GM12878 (cell line): ENCODE measurements around the gene HLA-DRB1. TPM values are rescaled to one million over a fixed set of nuclear protein-coding genes. Genes with fewer than 3 reads are reported as not detected.
"Not testable (repeated sequence)": the region's sequence is repeated elsewhere in the genome, so short reads cannot be mapped to it uniquely, and the experiment has no call there.

Experiments used
- ATAC-seq: fragments of 200-7000 bp; cut with Tn5 transposase; 3 replicates; pipeline ENCODE4 v1.9.1; 2020; ENCODE audit warnings: mild to moderate bottlenecking, moderate library complexity
- BruUV-seq: library from RNA; stranded (reverse); fragments of 400-500 nt; replicated peaks from 2 replicates; lab custom pipeline; 2021; lab: Mats Ljungman, UMichigan
- CTCF ChIA-PET: fragments of 300-600 bp; sonication (Branson Sonifier 250); formaldehyde crosslinking; extraction: SDS; loops from one replicate; lab custom pipeline; 2021; ENCODE audit warnings: inconsistent platforms; lab: Yijun Ruan, JAX
- POLR2A ChIA-PET: fragments of 350-600 bp; formaldehyde crosslinking; extraction: SDS; loops from one replicate; lab custom pipeline; 2021; ENCODE audit warnings: inconsistent platforms; lab: Charles Lee
- RAD21 ChIA-PET: fragments of 300-600 bp; sonication (Branson Sonifier 250); formaldehyde crosslinking; loops from one replicate; lab custom pipeline; 2023; ENCODE audit warnings: antibody characterized with exemption; ENCODE audit not compliant: unreplicated experiment; lab: Charles Lee
- SMC1A ChIA-PET: fragments of 300-600 bp; sonication (Branson Sonifier 250); formaldehyde crosslinking; loops from one replicate; lab custom pipeline; 2023; ENCODE audit not compliant: unreplicated experiment, uncharacterized antibody; lab: Charles Lee
- DNase-seq: peaks from one replicate; pipeline ENCODE4 v3.0.0-alpha.2; 2011; ENCODE audit warnings: low read depth, low spot score
- FAIRE-seq: peaks from 3 replicates; lab custom pipeline; 2011; peaks lifted over from hg19 to GRCh38; lab: Jason Lieb, UNC
- H2AFZ ChIP-seq: 2 replicates; pipeline ENCODE4 v1.6.0; 2011; ENCODE audit warnings: low read depth, low read length, control low read depth; ENCODE audit not compliant: control insufficient read depth
- H3K27ac ChIP-seq: 2 replicates; pipeline ENCODE4 v1.5.1; 2011; ENCODE audit warnings: control low read depth; ENCODE audit not compliant: control insufficient read depth, insufficient read depth
- H3K27me3 ChIP-seq, 2 experiments: replicated peaks in 1 of 2; 2 replicates each; pipeline versions ENCODE4 v1.6.0 to v1.6.1; 2011; ENCODE audit warnings: low read length in 1 of 2; ENCODE audit not compliant: control insufficient read depth in 2 of 2, insufficient read depth in 2 of 2
- H3K36me3 ChIP-seq, 2 experiments: 2 replicates each; pipeline ENCODE4 v1.5.1; 2011; ENCODE audit warnings: low read length in 1 of 2; ENCODE audit not compliant: control insufficient read depth in 2 of 2, insufficient read depth in 2 of 2
- H3K4me1 ChIP-seq: 2 replicates; pipeline ENCODE4 v1.6.1; 2011; ENCODE audit warnings: mild to moderate bottlenecking, low read length, moderate library complexity, mixed read lengths; ENCODE audit not compliant: control insufficient read depth, insufficient read depth
- H3K4me2 ChIP-seq: 2 replicates; pipeline ENCODE4 v1.6.0; 2011; ENCODE audit warnings: control low read depth; ENCODE audit not compliant: control insufficient read depth, insufficient read depth
- H3K4me3 ChIP-seq: fragments of 200-600 bp; sonication (generic); 2 replicates; pipeline ENCODE4 v1.5.1; 2016
- H3K79me2 ChIP-seq: 2 replicates; pipeline ENCODE4 v1.6.0; 2011; ENCODE audit warnings: low read length; ENCODE audit not compliant: control insufficient read depth, insufficient read depth
- H3K9ac ChIP-seq: 2 replicates; pipeline ENCODE4 v1.8.0; 2011; ENCODE audit warnings: low read length, control low read depth, mixed read lengths; ENCODE audit not compliant: control insufficient read depth, insufficient read depth
- H3K9me3 ChIP-seq: replicated peaks from 3 replicates; pipeline ENCODE4 v1.5.1; 2011; ENCODE audit warnings: mild to moderate bottlenecking, low read length; ENCODE audit not compliant: control insufficient read depth, insufficient read depth
- H4K20me1 ChIP-seq: 2 replicates; pipeline ENCODE4 v1.6.0; 2011; ENCODE audit not compliant: control insufficient read depth, insufficient read depth
- BHLHE40 ChIP-seq, 2 experiments: fragments of 450-650 bp in 1 of 2; IDR thresholded peaks; 2 replicates each; pipeline ENCODE4 v1.6.1; 2011 to 2017; ENCODE audit warnings: low read depth in 2 of 2, borderline replicate concordance in 1 of 2, improper control_type of control experiment in 1 of 2, low read length in 1 of 2, mild to moderate bottlenecking in 1 of 2
- CEBPB ChIP-seq, 2 experiments: fragments of 150-350 bp in 1 of 2; IDR thresholded peaks; 2 replicates each; pipeline ENCODE4 v1.6.1; 2012 to 2014; ENCODE audit warnings: low read depth in 2 of 2, low read length in 2 of 2, borderline replicate concordance in 1 of 2, inconsistent platforms in 1 of 2
- JUNB ChIP-seq: IDR thresholded peaks from 2 replicates; pipeline ENCODE4 v1.6.1; 2016; ENCODE audit warnings: antibody characterized with exemption, mild to moderate bottlenecking
- SIN3A ChIP-seq: IDR thresholded peaks from 2 replicates; pipeline ENCODE4 v1.6.1; 2012; ENCODE audit warnings: low read depth, low read length, improper control_type of control experiment
- ZNF274 ChIP-seq: IDR thresholded peaks from one replicate; pipeline ENCODE4 v1.8.0; 2011; ENCODE audit not compliant: insufficient read length, insufficient read depth
- WGBS: methylation state at CpG from one replicate; pipeline ENCODE4 v1.1.6; 2016; ENCODE audit warnings: low lambda C conversion rate; ENCODE audit not compliant: insufficient replicate concordance, insufficient coverage; ENCODE audit errors: missing lambda C conversion rate; 5-methylcytosine and 5-hydroxymethylcytosine counted together
- in situ Hi-C: fragments of 300-500 bp; cut with MboI; formaldehyde crosslinking; loops from 9 replicates; pipeline ENCODE4 v1.14.3; 2018; ENCODE audit warnings: mixed read lengths
- intact Hi-C: fragments of 100-400 bp; cut with micrococcal nuclease; formaldehyde crosslinking; loops from one replicate; pipeline ENCODE4 v1.14.2; 2022; ENCODE audit not compliant: unreplicated experiment
- polyA plus RNA-seq, 11 experiments: library from polyadenylated mRNA; depleted of rRNA in 4 of 11; unstranded in 6 of 11; stranded (reverse) in 5 of 11; fragments of >200 nt; fragmentation: Nextera tagmentation in 4 of 11; fragmentation: Illumina TruSeq in 1 of 11; extraction: Ambion mirVana in 4 of 11; extraction: Trizol in 1 of 11; gene quantifications; 1 replicate in 1 of 11; 2 replicates in 10 of 11; pipeline versions ENCODE4 v1.2.1 to v1.2.3, GENCODE V29; 2011 to 2016; ENCODE audit warnings: inconsistent platforms in 2 of 11, missing spikeins in 2 of 11, low read depth in 1 of 11
- total RNA-seq, 4 experiments: library from RNA; depleted of rRNA in 3 of 4; stranded (reverse); fragments of >200 nt in 3 of 4; fragmentation: Illumina TruSeq in 1 of 4; extraction: Trizol in 1 of 4; gene quantifications; 2 replicates each; pipeline versions ENCODE4 v1.2.1 to v1.2.3, GENCODE V29; 2013 to 2021
- TF ChIP-seq, protein P1 (sequence below): IDR thresholded peaks from 2 replicates; pipeline ENCODE4 v1.6.1; 2011; ENCODE audit warnings: mild to moderate bottlenecking, low read depth, low read length, moderate library complexity; ENCODE audit not compliant: insufficient replicate concordance
- TF ChIP-seq, protein P2 (sequence below): fragments of 150-350 bp; IDR thresholded peaks from 2 replicates; pipeline ENCODE4 v1.6.1; 2016; ENCODE audit warnings: low read depth, low read length
- TF ChIP-seq, protein P3 (sequence below): fragments of 450-650 bp; IDR thresholded peaks from 2 replicates; pipeline ENCODE4 v1.6.1; 2016; ENCODE audit warnings: mild to moderate bottlenecking
- TF ChIP-seq, protein P4 (sequence below): IDR thresholded peaks from 2 replicates; pipeline ENCODE4 v1.6.1; 2012; ENCODE audit warnings: low read depth, low read length, improper control_type of control experiment

HLA-DRB1 gene
- total and polyA plus RNA-seq, 10 of the 15 experiments (the other 5 are each of a cell fraction or from before 2014, with no cell fraction given) = 312 to 1,082 (median 604) TPM

DNA sequence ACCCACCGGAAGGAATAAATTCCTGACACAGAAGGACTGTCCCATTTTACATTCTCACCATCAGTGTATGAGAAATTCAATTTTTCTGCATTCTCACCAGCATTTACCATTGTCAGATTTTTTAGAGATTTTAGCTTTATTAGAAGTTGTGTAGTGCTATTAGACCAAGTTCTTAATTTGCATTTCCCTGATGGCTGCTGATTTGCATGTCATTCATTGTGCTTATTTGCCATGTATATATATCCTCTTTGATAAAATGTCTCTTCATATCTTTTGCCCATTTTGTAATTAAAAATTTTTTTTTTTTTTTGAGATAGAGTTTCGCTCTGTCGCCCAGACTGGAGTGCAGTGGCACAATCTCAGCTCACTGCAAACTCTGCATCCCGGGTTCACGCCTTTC is 49.8 kb downstream of the HLA-DRB1 start:
- SMC1A ChIA-PET = interaction anchor here (1.2 kb wide), 1 partner anchor 127 kb away, joined by 3 read pairs; no protein-coding TSS in a partner anchor
- Histone ChIP-seq H3K36me3 (no peaks in the 10 kb centered on the region), H3K27me3 (no peaks in the 10 kb centered on the region), H4K20me1 (no peaks in the 10 kb centered on the region), H3K4me3 (no peak overlapping the region), H3K9me3 (no peaks in the 10 kb centered on the region; the same call in 2 of the 3 replicates), H3K4me2 (no peak overlapping the region), H2AFZ (no peak overlapping the region), H3K9ac (no peak overlapping the region), H3K4me1 (no peaks in the 10 kb centered on the region), H3K79me2 (no peaks in the 10 kb centered on the region), H3K27ac (no peak overlapping the region)
- WGBS = 33% methylated on average over 3 of the region's 5 CpGs
- ATAC-seq (no peak), DNase-seq (no peak), FAIRE-seq (no peak)
- intact Hi-C loops = no loop called here
- RAD21 ChIA-PET = no interaction called here
- CTCF ChIA-PET = no interaction called here
- POLR2A ChIA-PET = no interaction called here
- BruUV-seq = no TSS peak
- TF ChIP-seq, protein P1, sequence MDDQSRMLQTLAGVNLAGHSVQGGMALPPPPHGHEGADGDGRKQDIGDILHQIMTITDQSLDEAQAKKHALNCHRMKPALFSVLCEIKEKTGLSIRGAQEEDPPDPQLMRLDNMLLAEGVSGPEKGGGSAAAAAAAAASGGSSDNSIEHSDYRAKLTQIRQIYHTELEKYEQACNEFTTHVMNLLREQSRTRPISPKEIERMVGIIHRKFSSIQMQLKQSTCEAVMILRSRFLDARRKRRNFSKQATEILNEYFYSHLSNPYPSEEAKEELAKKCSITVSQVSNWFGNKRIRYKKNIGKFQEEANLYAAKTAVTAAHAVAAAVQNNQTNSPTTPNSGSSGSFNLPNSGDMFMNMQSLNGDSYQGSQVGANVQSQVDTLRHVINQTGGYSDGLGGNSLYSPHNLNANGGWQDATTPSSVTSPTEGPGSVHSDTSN = no peak
- TF ChIP-seq SIN3A = no peak
- TF ChIP-seq, protein P2, sequence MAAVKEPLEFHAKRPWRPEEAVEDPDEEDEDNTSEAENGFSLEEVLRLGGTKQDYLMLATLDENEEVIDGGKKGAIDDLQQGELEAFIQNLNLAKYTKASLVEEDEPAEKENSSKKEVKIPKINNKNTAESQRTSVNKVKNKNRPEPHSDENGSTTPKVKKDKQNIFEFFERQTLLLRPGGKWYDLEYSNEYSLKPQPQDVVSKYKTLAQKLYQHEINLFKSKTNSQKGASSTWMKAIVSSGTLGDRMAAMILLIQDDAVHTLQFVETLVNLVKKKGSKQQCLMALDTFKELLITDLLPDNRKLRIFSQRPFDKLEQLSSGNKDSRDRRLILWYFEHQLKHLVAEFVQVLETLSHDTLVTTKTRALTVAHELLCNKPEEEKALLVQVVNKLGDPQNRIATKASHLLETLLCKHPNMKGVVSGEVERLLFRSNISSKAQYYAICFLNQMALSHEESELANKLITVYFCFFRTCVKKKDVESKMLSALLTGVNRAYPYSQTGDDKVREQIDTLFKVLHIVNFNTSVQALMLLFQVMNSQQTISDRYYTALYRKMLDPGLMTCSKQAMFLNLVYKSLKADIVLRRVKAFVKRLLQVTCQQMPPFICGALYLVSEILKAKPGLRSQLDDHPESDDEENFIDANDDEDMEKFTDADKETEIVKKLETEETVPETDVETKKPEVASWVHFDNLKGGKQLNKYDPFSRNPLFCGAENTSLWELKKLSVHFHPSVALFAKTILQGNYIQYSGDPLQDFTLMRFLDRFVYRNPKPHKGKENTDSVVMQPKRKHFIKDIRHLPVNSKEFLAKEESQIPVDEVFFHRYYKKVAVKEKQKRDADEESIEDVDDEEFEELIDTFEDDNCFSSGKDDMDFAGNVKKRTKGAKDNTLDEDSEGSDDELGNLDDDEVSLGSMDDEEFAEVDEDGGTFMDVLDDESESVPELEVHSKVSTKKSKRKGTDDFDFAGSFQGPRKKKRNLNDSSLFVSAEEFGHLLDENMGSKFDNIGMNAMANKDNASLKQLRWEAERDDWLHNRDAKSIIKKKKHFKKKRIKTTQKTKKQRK = no peak
- TF ChIP-seq, protein P3, sequence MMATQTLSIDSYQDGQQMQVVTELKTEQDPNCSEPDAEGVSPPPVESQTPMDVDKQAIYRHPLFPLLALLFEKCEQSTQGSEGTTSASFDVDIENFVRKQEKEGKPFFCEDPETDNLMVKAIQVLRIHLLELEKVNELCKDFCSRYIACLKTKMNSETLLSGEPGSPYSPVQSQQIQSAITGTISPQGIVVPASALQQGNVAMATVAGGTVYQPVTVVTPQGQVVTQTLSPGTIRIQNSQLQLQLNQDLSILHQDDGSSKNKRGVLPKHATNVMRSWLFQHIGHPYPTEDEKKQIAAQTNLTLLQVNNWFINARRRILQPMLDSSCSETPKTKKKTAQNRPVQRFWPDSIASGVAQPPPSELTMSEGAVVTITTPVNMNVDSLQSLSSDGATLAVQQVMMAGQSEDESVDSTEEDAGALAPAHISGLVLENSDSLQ = no peak
- TF ChIP-seq BHLHE40 (IDR thresholded peaks at IDR 0.05; ENCODE audit: borderline replicate concordance in 1 of 2, low read depth in 2 of 2, low read length in 1 of 2) = no peak
- TF ChIP-seq ZNF274 = no peak
- TF ChIP-seq JUNB = no peak
- TF ChIP-seq, protein P4, sequence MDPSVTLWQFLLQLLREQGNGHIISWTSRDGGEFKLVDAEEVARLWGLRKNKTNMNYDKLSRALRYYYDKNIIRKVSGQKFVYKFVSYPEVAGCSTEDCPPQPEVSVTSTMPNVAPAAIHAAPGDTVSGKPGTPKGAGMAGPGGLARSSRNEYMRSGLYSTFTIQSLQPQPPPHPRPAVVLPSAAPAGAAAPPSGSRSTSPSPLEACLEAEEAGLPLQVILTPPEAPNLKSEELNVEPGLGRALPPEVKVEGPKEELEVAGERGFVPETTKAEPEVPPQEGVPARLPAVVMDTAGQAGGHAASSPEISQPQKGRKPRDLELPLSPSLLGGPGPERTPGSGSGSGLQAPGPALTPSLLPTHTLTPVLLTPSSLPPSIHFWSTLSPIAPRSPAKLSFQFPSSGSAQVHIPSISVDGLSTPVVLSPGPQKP = no peak
- no peak for TF ChIP-seq CEBPB (IDR thresholded peaks at IDR 0.05; ENCODE audit: borderline replicate concordance in 1 of 2, low read depth in 2 of 2, low read length in 2 of 2)
- TF ChIP-seq, all 136 proteins: peak for 0
- in situ Hi-C loops = no loop called here

DNA sequence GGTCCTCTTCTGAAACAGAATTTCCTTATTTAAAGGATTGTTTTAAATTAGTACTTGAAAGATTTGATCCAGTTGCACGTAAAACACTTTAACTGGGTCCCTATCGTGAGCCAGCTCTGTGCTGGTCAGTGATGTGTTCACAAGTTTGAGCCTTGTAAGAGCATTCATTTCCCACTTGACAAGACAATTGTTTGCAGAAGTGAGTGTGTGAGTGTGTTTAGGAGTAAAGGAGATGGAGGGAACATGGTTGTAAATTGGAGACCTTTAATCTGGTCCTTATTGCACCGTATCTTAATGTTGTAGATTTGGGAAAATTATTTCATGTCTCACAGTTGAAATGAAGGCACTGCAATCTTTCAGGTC is 59.2 kb downstream of the HLA-DRB1 start:
- intact Hi-C loops, BruUV-seq, H4K20me1 ChIP-seq, H3K79me2 ChIP-seq, H3K4me2 ChIP-seq, FAIRE-seq, H3K9ac ChIP-seq, H3K4me3 ChIP-seq, DNase-seq, H3K36me3 ChIP-seq, in situ Hi-C loops, H3K27me3 ChIP-seq, H3K9me3 ChIP-seq, CTCF ChIA-PET, H2AFZ ChIP-seq, SMC1A ChIA-PET, H3K4me1 ChIP-seq: not testable (repeated sequence)
- POLR2A ChIA-PET = interaction anchor here (0.8 to 1.1 kb wide), 5 partner anchors 40 to 58 kb away, joined by 3 to 6 read pairs (median 5); no protein-coding TSS in a partner anchor
- H3K27ac ChIP-seq = peak overlapping the region; percentile 92; the same call in 1 of the 2 replicates
- RAD21 ChIA-PET = interaction anchor here (0.6 to 1.1 kb wide), 3 partner anchors 47 to 91 kb away, joined by 3 to 5 read pairs (median 4); partner anchors contain the start of gene HLA-DRA
- 0% methylated on average over 3 of the region's 3 CpGs for WGBS
- ATAC-seq = peak; percentile 76
